HTERT RPE-1 (cell line): ENCODE results near the gene MXRA7.
"Not testable (repeated sequence)": the region's sequence is repeated elsewhere in the genome, so short reads cannot be mapped to it uniquely, and the experiment has no call there.

ENCODE experiments used
- in situ Hi-C: fragments of 300-500 bp; cut with MboI; formaldehyde crosslinking; loops from 4 replicates; pipeline ENCODE4 v1.14.3; 2020; ENCODE audit warnings: low sequenced_read_pairs

Gene MXRA7

DNA sequence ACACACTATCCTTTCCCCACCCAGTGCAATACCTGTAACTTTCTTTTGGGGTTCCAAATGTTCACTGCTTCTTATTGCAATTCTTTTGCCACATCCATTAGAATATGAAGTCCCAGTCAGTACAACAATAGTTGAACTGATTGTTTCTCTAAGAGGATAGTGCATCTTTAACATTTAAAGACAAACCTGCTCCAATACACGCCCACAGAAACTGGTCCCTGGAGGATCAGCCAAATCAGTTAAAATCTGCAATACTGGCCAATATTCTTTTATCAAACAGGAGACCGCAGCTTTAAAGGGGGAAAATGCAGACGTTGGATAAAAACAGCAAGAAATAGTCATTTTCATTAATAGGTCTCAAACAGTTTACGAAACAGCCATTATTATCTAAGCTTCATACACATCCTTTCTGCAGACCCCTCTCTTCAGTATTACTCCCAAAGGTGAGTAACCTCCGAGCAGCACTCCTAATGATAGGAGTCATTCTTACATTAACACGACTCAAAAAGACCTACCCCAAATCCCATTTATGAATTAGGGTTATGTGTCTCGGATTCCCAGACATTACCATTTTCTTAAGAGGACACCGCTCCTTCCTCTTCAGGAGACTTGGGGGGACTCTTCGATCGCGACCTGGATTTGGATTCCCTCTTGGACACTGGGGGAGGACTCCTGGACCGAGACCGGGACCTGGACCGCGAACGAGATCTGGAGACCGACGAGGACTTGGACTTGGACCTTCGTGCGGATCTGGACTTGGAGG is 25.0 kb upstream of the MXRA7 start:
- in situ Hi-C loops = no loop called here

- in situ Hi-C loops = no loop called here
Measured at GRCh38 chr17:76735006-76735405, 24.2 kb upstream of the MXRA7 start.

DNA sequence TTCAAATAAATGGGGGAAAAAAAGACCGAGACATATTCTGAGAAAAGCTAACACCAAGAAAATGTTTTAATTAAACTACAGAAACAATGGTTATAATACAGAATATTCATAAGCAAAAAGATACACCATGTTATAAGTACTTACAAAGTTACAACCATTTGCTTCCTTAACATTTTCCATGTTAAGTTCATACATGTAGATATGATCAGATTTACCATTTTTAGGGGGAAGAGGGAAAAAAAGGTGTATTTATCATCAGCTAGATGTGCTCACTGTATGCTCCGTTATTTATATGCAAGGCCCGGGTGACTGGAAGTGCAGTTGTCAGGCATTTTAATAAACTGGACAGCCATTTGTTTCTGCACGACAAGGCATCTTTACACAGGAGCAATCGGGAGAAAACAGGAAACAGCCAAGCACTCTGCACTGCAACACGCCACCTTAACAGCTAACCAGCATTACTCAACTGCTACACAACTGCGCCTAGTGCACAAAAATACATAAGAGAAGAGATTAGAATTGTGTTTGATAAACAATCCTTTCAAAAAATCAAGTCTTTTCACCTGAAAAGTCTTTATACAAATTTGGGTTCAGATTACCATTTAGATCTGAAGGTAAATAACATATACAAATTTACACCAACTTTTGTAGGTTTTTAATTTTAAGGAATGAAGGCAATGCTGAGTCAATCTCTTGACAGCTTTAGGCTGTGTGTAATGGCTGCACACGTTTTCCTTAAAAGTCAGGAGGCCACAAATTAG is 23.5 kb upstream of the MXRA7 start:
- in situ Hi-C loops = no loop called here

- in situ Hi-C loops = no loop called here
Measured at GRCh38 chr17:76733618-76733957, 22.8 kb upstream of the MXRA7 start.

DNA sequence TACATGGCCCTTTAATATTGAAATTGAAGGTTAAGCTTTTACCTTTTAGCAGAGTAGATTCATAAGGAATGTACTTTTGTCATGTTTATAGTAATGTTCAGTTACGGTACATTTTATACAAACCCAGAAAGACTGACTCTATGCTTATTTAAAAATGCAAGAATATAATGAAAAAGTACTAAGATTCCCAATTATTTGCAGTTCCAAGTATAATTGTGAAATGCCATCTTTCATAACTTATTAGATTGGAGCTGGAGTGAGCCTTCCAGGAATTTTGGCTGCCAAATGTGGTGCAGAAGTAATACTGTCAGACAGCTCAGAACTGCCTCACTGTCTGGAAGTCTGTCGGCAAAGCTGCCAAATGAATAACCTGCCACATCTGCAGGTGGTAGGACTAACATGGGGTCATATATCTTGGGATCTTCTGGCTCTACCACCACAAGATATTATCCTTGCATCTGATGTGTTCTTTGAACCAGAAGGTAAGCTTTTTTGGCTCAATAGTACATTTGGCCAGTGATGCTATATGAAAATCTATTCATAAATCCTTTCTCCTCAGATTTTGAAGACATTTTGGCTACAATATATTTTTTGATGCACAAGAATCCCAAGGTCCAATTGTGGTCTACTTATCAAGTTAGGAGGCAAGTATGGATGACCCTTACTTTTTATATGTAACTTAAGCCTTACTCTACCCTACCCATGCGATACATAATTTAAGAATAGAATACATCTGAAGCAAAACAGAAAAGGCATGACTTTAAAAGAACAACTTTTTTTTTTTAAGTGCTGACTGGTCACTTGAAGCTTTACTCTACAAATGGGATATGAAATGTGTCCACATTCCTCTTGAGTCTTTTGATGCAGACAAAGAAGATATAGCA is 22.2 kb upstream of the MXRA7 start:
- in situ Hi-C loops = no loop called here

GRCh38 chr17:76731800-76732733 is 21.3 kb upstream of the MXRA7 start:
- in situ Hi-C loops = not testable (repeated sequence)

GRCh38 chr17:76727745-76728456 is 17.1 kb upstream of the MXRA7 start:
- in situ Hi-C loops = no loop called here

DNA sequence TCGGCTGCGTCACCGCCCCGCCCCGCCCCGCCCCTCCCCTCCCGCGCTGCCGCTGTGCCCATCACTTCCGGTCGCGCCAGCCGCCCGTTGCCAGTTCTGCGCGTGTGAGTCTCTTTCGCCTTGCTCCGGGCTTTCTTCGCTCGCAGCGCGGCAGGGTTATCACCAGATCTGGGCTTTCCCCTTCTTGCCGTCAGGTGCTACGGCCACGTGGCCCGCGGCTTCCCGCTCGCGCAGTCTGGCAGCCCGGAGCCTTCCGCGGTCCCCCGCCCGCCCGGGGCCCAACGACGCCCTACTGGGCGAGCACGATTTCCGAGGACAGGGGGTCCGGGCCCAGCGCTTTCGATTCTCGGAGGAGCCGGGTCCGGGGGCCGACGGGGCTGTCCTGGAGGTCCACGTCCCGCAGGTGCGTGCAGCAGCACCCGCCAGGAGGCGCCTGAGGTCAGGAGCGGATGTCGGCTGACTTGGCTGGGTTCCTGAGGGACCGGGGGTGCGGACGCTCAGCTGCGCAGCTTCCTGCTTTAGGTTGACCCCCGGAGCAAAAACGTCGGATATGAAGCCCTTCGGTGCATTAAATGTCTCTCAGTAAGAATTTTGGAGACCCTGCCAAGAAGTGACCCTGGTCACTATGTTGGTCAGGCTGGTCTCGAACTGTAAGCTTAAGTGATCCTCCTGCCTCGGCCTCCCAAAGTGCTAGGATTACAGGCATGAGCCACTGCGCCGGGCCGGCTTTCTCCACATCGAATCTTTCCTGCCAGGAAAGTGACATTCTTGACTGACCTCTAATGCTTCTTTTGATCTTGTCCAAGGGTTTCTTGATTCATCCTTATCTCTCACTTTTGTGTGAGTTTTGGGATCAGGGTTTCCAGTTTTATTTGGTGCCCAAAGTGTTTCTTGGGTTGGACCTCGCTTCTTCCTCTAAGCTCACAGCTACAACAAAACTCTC is 16.3 kb upstream of the MXRA7 start, which contains the start of gene METTL23:
Gene METTL23 (plus strand): TSS at position 64 of the 943 bp plus-strand sequence. CDS start 2,872 bp downstream, outside the sequence.
- in situ Hi-C loops = no loop called here

GRCh38 chr17:76726231-76726775 is 15.5 kb upstream of the MXRA7 start, which contains the start of gene JMJD6:
Gene JMJD6 (minus strand): TSS chr17:76726606. CDS start chr17:76726475, 131 bp downstream.
- in situ Hi-C loops = no loop called here

- in situ Hi-C loops = no loop called here
Measured at GRCh38 chr17:76725580-76726230, 14.9 kb upstream of the MXRA7 start.

GRCh38 chr17:76723812-76724211 is 13.0 kb upstream of the MXRA7 start:
- in situ Hi-C loops = no loop called here

GRCh38 chr17:76722977-76723376 is 12.2 kb upstream of the MXRA7 start:
- in situ Hi-C loops = not testable (repeated sequence)

DNA sequence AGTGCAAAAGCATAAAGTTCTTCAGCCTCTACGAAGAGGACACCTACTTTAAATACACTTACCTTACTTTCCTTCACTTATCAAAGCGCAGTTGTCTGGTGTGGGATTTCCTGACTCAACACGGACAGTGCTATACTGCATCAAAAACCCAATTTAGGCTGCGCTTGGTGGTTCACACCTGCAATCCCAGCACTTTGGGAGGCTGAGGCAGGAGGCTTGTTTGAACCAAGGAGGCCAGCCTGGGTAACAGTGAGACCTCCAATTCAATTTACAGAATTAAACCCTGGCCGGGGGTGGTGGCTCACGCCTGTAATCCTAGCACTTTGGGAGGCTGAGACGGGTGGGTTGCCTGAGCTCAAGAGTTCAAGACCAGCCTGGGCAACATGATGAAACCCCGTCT is 11.5 kb upstream of the MXRA7 start:
- in situ Hi-C loops = no loop called here

DNA sequence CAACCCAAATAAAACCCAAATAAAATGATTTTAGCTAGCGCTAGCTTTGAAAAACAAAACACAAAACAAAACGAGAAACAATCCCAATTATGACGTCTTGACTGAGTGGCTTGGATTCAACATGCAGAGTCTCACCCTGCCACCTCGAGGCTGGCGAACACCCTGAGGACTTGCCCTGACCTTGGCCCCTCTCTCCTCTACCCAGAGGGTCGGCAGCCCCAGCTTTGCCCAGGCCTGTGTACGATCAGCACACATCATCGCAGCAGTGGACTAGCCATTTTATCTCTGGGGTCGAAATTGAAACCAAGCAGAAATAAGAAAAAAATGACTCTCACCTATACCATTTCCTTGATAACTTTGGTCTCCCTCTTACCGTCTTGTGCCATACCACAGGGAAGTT is 10.7 kb upstream of the MXRA7 start:
- in situ Hi-C loops = no loop called here

- in situ Hi-C loops = no loop called here
Measured at GRCh38 chr17:76720941-76721340, 10.2 kb upstream of the MXRA7 start.

DNA sequence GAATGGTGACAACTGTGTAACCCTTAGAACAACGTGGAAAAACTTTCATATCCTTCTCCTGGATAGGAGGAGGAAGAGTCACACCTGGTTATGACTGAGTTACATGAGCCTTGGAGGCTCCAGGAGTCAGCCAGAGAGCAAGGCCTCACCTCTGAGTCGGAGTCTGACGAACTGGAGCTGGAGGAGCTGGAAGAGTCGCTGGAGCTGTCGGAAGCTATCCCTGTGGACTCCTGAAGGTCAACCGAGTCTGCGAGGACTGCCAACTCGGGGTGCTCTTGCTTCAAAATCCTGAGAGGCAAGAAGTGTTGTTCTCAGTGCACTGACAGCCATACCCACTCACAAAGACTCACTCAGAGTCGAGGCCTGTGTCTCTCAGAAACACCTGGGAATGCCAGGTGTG is 9.4 kb upstream of the MXRA7 start:
- in situ Hi-C loops = no loop called here

GRCh38 chr17:76718516-76718915 is 7.8 kb upstream of the MXRA7 start:
- in situ Hi-C loops = no loop called here

GRCh38 chr17:76716839-76717215 is 6.1 kb upstream of the MXRA7 start:
- in situ Hi-C loops = no loop called here
